HG02938 (cell line): ENCODE results near the gene OR56B1.
A peak's percentile ranks its signal among the peaks of the same experiment; 100 is the strongest.
"Not testable (repeated sequence)": the region's sequence is repeated elsewhere in the genome, so short reads cannot be mapped to it uniquely, and the experiment has no call there.

Experiments
- ATAC-seq: cut with Tn5 transposase; IDR thresholded peaks from one replicate; pipeline ENCODE4 v1.9.1; 2021; ENCODE audit warnings: mild to moderate bottlenecking, moderate library complexity; ENCODE audit not compliant: unreplicated experiment

The OR56B1 gene, protein sequence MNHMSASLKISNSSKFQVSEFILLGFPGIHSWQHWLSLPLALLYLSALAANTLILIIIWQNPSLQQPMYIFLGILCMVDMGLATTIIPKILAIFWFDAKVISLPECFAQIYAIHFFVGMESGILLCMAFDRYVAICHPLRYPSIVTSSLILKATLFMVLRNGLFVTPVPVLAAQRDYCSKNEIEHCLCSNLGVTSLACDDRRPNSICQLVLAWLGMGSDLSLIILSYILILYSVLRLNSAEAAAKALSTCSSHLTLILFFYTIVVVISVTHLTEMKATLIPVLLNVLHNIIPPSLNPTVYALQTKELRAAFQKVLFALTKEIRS

GRCh38 chr11:5736396-5736795 lies at the start of gene OR56B1:
Gene OR56B1 (plus strand): TSS chr11:5736448. CDS start chr11:5736517, 69 bp downstream.
- no peak for ATAC-seq

DNA sequence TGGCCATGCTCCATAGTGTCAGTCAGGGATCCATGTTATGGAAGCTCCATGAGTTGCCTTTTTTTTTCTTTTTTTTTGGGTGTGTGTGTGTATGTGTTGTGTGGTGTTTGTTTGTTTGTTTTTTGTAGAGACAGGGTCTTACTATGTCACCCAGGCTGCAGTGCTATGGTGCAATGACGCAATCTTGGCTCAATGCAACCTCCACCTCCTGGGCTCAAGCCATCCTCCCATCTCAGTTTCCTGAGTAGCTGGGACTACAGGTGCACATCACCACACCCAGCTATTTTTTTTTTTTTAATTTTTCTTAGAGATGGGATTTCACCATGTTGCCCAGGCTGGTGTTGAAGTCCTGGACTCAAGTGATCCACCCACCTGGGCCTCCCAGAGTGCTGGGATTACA lies 47.8 kb upstream of the OR56B1 start:
- ATAC-seq = no peak

- ATAC-seq = peak; percentile 75
These were observed 46.7 kb upstream of the OR56B1 start, which contains the start of gene TRIM22 for GRCh38 chr11:5689551-5689983. Gene TRIM22 (plus strand): TSS chr11:5689790. CDS start chr11:5696233, 6,443 bp downstream.

- no peak for ATAC-seq
These were observed 46.0 kb upstream of the OR56B1 start for GRCh38 chr11:5690216-5690615.

DNA sequence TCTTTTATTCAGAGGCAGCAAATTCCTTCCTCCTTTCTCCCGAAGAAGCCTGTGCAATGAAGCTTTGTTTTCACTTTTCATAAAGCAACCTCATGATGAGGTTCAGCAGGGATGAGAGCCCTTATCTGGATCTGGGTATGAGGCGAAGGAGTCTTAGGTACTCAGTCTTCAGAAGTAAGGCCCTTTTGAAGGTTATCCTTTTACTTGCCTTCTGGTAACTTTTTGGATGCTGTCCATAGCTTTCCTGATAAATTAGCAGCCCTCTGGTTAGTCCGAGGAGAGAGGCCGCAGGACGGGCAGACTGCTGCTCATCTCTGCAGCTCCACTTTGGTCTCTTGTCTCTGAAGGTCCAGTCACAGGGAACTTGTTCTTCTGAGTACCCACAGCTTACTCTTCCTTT lies 45.5 kb upstream of the OR56B1 start:
- no peak for ATAC-seq

DNA sequence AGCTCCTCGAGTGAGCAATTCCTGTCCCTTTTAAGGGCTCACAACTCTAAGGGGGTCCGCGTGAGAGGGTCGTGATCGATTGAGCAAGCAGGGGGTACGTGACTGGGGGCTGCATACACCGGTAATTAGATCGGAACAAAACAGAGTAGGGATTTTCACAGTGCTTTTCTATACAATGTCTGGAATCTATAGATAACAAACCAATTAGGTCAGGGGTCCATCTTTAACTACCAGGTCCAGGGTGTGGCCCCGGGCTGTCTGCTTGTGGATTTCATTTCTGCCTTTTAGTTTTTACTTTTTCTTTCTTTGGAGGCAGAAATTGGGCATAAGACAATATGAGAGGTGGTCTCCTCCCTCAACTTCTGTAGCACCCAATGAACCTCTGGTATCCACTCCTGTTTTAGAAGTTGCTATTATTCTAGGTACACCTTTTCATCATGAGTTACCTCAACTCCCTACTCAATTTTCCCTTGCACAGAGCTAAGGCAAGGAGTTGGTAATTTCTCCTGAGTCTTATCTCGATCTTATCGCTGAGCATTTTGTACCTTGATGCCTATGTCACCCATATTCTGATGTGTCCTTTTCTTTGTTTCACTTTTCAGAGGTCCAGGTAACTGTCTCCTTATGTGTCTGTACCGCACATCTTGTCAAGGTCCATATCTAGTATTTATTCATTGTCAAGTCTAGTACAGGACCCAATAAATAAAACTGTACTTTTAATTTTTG lies 44.8 kb upstream of the OR56B1 start:
- ATAC-seq = not testable (repeated sequence)

DNA sequence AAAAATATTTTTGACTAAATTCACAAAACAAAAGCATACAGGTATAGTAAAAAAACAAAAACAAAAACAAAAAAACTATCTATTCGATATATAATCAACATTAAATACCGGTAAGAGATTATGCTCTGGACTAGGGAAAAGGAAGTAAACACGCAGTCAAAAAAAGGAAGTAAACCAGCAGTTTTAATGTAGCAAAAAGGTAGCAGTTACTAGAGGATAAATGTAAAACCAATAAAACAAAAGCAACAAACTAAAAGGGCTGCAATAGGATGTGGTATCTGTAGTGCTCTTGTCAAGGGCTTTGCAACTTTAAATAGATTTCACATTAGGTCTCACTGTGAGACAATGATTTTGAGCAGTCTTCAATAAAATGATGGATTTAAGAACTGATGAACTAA lies 44.3 kb upstream of the OR56B1 start:
- no peak for ATAC-seq

GRCh38 chr11:5694642-5695041 lies 41.6 kb upstream of the OR56B1 start:
- no peak for ATAC-seq

DNA sequence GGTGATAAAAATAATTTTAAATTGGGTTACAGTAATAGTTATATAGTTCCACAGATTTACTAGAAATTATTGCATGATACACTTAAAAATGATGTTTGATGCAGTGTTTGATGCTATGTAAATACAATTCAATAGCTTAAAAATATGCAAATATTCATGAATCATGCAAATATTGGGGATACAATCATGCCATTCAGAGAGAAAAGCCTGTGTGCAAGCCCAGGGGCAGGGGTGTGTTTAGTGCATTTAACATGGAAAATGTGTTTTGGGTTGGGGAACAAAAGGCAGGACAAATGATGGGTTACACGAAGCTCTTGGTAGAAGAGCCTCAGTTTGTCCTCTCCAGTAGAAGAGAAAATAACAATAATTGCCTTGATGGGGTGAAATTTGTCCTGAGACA lies 40.7 kb upstream of the OR56B1 start:
- ATAC-seq = no peak

- no peak for ATAC-seq
These were observed 40.0 kb upstream of the OR56B1 start for GRCh38 chr11:5696210-5696609.

GRCh38 chr11:5698281-5698680 lies 38.0 kb upstream of the OR56B1 start:
- ATAC-seq = no peak

- ATAC-seq = no peak
These were observed 35.7 kb upstream of the OR56B1 start for GRCh38 chr11:5700421-5701054.

- ATAC-seq = no peak
These were observed 35.1 kb upstream of the OR56B1 start for GRCh38 chr11:5701055-5701577.

- ATAC-seq = peak; percentile 86
These were observed 32.3 kb upstream of the OR56B1 start for GRCh38 chr11:5703741-5704536.

GRCh38 chr11:5705688-5706087 lies 30.6 kb upstream of the OR56B1 start:
- no peak for ATAC-seq

DNA sequence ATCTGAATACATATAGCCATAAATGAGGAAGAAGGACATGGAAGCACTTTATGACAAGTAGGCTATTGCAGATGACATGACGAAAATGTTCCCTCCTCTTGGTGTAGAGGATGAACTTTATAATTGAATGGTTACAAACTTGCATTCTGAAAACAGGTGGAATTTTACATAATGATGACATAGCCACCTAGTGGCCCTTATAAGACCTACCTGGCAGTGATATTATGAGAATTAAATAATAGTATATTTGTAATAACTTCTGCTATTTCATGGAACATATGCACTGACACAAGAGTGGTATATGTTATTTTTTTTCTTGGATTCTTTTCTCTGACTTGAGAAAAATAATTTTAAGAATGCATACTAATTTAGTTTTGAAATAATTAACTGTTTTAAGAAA lies 23.7 kb upstream of the OR56B1 start:
- peak; percentile 43 for ATAC-seq

GRCh38 chr11:5713695-5714094 lies 22.6 kb upstream of the OR56B1 start:
- no peak for ATAC-seq

DNA sequence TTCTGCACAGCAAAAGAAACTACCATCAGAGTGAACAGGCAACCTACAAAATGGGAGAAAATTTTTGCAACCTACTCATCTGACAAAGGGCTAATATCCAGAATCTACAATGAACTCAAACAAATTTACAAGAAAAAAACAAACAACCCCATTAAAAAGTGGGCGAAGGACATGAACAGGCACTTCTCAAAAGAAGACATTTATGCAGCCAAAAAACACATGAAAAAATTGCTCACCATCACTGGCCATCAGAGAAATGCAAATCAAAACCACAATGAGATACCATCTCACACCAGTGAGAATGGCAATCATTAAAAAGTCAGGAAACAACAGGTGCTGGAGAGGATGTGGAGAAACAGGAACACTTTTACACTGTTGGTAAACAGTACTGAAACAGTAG lies 19.7 kb upstream of the OR56B1 start:
- not testable (repeated sequence) for ATAC-seq

DNA sequence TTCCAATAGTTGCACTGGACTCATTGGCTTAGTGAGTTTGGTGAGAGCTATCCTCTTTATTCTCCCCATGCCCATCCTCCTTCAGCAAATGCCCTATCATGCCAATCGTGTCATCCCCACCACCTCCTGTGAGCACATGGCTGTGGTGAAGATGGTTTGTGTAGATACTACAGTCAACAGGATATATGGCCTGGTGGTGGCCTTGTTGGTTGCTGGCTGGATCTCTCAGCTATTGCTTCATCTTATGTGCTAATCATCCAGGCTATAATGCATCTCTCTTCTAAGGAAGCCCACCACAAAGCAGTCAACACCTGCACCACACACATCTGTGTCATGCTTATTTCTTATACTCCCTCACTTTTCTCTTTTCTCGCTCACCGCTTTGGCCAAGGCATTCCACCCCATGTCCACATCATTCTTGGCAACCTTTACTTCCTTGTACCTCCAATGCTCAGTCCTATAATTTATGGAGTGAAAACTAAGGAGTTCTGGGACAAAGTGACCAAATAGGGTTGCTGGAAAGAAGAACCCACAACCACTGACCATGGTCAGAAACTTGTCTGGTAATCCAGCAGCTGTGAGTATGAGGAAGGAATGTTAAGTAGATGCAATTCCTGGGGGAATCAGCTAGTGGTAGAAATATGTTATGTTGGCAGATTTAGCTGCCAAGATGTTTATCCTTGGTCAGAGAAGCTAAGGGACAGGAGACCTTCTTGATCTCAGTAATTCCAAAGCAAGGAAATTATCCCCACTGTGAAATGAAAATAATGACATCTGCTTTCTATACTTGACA lies 16.3 kb upstream of the OR56B1 start:
- no peak for ATAC-seq

- ATAC-seq = no peak
These were observed 13.6 kb upstream of the OR56B1 start for GRCh38 chr11:5722622-5723021.
